OCI-LY3 (cell line): ENCODE results near the gene TMEM255B.

ENCODE experiments used
- CTCF ChIP-seq: fragments of 200-600, 300-600 bp; sonication (generic); IDR thresholded peaks from 2 replicates; pipeline ENCODE4 v1.5.1; 2014; ENCODE audit warnings: antibody characterized with exemption, low read length, low read depth
- EZH2phosphoT487 ChIP-seq: fragments of 200-600 bp; shearing (Covaris generic); IDR thresholded peaks from 2 replicates; pipeline ENCODE4 v1.6.1; 2018; ENCODE audit warnings: antibody characterized with exemption, mixed run types, low read depth

DNA sequence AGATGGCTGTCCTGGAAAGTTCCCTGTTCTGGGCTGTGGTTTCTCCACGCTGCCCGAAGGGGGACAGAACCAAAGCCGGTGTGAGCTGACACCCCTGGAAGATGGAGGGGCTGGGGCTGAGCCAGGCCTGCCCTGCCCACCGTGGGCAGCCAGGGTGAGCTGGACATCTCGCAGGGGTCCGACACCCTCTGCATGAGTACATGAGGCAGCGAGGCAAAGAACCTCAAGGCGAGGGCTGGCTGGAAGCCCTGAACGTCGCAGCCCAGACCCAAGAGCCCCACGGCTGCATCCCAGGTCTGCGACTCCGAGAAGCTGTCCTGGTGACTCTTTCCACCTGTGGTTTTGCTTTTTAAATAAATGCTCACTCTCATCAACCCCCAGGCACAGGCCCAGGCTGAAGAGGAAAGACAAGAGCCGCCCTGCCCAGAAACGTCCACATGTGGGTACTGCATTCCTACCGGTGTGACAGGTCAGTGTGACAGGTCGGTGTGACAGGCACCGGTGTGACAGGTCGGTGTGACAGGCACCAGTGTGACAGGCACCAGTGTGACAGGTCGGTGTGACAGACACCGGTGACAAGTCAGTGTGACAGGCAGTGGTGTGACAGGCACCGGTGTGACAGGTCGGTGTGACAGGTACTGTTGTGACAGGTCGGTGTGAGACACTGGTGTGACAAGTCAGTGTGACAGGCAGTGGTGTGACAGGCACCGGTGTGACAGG, 74.2 kb downstream of the TMEM255B start:
- TF ChIP-seq CTCF (no peak), EZH2phosphoT487 (no peak)
